VCaP (cell line): Measurements from ENCODE around the gene FLYWCH2.

ENCODE experiments used
- H3K27ac ChIP-seq: fragments of 450-650 bp; 2 replicates; pipeline ENCODE4 v1.5.1; 2017
- CTCF ChIP-seq: fragments of 450-650 bp; conservative IDR thresholded peaks from 2 replicates; pipeline ENCODE4 v1.5.1; 2017; ENCODE audit warnings: mild to moderate bottlenecking, moderate library complexity

FLYWCH2 gene

GRCh38 chr16:2882650-2883457, at the start of gene FLYWCH2:
Gene FLYWCH2 (plus strand): TSS chr16:2883215. CDS start chr16:2896450, 13,235 bp downstream.
- TF ChIP-seq CTCF = no peak
- peak within 1 kb of the TSS; percentile 82 for H3K27ac ChIP-seq

GRCh38 chr16:2833776-2834175, 49.2 kb upstream of the FLYWCH2 start:
- H3K27ac ChIP-seq = no peak overlapping the region
- TF ChIP-seq CTCF = no peak

- TF ChIP-seq CTCF = no peak
- no peak overlapping the region for H3K27ac ChIP-seq
These were observed 48.0 kb upstream of the FLYWCH2 start for GRCh38 chr16:2834968-2835367.

- no peak for TF ChIP-seq CTCF
- H3K27ac ChIP-seq = no peak overlapping the region
These were observed 47.1 kb upstream of the FLYWCH2 start for GRCh38 chr16:2835638-2836493.

GRCh38 chr16:2836646-2837508, 46.1 kb upstream of the FLYWCH2 start:
- no peak for TF ChIP-seq CTCF
- no peak overlapping the region for H3K27ac ChIP-seq

GRCh38 chr16:2838928-2839327, 44.1 kb upstream of the FLYWCH2 start:
- TF ChIP-seq CTCF = peak; percentile 50
- no peak overlapping the region for H3K27ac ChIP-seq
